NCI-H187 treated with DMSO at 0.1 percent for 48 hours (cell line): ENCODE results near the gene RIPOR1.
A peak's percentile ranks its signal among the peaks of the same experiment; 100 is the strongest.
"Not testable (repeated sequence)": the region's sequence is repeated elsewhere in the genome, so short reads cannot be mapped to it uniquely, and the experiment has no call there.

ENCODE experiments used
- DNase-seq: peaks from one replicate; lab custom pipeline; 2025; lab: John Stamatoyannopoulos, UW

Gene RIPOR1, protein sequence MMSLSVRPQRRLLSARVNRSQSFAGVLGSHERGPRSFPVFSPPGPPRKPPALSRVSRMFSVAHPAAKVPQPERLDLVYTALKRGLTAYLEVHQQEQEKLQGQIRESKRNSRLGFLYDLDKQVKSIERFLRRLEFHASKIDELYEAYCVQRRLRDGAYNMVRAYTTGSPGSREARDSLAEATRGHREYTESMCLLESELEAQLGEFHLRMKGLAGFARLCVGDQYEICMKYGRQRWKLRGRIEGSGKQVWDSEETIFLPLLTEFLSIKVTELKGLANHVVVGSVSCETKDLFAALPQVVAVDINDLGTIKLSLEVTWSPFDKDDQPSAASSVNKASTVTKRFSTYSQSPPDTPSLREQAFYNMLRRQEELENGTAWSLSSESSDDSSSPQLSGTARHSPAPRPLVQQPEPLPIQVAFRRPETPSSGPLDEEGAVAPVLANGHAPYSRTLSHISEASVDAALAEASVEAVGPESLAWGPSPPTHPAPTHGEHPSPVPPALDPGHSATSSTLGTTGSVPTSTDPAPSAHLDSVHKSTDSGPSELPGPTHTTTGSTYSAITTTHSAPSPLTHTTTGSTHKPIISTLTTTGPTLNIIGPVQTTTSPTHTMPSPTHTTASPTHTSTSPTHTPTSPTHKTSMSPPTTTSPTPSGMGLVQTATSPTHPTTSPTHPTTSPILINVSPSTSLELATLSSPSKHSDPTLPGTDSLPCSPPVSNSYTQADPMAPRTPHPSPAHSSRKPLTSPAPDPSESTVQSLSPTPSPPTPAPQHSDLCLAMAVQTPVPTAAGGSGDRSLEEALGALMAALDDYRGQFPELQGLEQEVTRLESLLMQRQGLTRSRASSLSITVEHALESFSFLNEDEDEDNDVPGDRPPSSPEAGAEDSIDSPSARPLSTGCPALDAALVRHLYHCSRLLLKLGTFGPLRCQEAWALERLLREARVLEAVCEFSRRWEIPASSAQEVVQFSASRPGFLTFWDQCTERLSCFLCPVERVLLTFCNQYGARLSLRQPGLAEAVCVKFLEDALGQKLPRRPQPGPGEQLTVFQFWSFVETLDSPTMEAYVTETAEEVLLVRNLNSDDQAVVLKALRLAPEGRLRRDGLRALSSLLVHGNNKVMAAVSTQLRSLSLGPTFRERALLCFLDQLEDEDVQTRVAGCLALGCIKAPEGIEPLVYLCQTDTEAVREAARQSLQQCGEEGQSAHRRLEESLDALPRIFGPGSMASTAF

GRCh38 chr16:67528222-67528869, at the start of gene RIPOR1:
Gene RIPOR1, plus strand, starts transcription at chr16:67528829. Its CDS starts 9,618 bp downstream, at chr16:67538447.
- no peak for DNase-seq

DNA sequence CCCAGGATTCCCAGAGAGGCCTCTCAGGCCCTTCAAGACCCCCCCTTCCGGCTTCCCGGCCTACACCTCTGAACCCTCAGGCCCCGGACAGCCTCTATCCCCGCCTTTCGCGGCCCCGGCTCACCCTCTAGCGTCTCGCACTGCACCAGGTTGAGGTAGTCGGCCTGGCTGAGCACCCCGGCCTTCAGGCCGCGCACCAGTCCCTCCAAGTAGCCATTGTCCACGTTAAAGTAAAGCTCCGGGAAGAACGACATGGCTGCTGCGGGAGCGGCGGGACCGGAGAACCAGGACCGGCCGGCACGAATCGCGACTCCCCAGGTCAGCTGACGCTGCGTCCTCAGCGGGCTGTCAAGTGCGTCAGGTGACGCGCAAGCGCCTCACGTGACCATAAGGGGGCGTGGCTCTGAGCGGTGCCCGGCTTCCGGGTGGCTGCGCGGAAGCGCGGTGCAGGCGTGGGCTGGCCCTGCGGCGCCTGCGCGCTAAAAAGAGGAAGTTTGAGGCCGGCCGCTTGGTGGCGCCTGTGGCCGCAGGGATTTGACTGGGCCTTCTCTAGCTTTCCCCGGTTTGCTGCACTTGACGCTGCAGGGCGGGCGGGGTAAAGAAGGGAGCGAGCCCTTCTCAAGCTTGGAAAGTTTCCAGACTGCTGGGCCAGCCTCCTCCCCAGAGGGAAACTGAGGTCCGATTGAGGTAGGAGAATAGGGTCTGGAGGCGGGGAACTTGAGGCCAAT, 47.6 kb upstream of the RIPOR1 start, which contains the start of gene ATP6V0D1:
TSS of gene ATP6V0D1 (minus strand) at position 325 of the 728 bp plus-strand sequence. CDS start at position 254, 71 bp downstream.
- peak; percentile 56 for DNase-seq

DNA sequence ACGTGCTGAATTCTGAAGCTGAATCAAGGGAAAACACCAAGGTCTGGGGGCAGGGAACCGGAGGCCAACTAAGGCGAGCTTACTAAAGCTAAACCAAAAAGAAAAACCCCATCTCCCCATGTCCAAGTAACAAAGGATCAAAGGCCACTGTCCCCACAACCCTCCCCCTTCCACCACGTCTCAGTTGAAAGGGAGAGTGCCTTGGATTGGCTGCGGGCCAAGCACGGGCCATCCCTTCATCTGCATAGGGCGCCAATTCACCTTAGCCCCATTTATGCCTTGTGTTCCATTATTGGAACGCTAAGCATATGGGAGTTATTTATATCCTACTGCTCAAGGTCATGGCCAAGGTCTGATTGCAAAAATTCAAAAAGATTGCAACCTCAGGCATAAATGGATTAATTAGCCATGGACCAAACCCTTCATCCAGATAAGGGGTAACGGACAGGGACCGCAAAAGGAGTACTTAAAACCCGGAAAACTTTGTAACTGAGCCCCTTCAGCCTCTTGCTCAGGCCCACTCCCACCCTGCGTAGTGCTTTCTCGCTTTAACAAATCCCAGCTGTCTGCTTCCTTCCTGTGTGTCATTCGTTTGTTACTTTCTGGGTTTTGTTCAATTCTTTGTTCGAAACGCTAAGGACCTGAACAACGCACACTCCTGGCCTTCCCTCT, 46.9 kb upstream of the RIPOR1 start:
- DNase-seq: no peak

DNA sequence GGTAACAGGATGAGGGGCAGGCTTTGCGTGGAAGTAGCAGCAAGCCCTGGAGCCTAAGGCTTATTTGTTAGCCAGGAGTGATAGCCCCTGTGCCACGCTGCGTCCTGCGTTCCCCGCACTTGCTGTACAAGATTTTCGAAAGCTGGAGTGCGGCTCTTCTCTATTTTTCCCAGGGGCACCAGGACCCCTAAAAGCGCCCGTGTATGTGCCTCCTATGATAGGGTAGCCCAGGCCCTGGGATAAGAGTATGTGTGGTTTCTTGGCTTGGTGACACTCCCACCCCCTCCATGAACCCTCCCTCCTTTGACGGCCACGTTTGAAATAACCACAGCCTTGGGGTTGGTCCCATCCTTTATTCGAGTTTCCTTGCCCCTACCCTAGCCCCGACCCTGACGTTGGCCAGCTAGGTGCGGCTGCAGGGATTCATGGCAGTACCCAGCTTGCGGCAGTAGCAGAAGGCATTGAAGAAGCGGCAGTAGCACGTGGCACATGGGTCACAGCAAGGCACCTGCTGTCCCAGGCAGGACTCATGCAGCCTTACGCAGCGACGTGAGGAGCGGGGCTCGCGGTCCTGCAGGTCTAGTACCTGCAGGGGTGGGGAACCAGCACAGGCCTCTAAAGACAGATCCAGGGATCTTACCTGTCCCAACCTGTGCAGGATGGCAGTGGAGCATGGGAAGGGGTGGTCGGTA, 46.2 kb upstream of the RIPOR1 start:
- DNase-seq: no peak

DNA sequence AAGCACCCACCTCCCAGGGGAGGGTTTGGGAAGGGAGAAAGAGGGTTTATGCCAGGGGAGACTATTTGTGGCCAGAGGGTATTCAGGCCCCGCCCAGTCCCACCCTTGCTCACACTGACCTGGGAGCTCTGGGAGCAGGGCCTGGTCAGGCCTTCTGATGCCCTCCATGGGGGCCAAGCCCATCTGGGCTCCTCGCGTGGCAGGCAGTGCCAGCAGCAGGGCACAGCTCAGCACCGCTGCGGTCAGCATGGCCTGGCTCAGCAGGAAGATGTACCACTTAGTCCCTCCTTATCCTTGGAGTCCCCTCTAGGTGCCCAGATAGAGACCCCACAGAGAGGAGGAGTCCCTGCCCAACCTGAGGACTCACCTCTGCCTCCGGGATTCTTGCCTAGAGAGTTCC, 45.5 kb upstream of the RIPOR1 start, which contains the start of gene AGRP:
TSS of gene AGRP (minus strand) at position 398 of the 400 bp plus-strand sequence. CDS start at position 249, 149 bp downstream.
- no peak for DNase-seq

DNA sequence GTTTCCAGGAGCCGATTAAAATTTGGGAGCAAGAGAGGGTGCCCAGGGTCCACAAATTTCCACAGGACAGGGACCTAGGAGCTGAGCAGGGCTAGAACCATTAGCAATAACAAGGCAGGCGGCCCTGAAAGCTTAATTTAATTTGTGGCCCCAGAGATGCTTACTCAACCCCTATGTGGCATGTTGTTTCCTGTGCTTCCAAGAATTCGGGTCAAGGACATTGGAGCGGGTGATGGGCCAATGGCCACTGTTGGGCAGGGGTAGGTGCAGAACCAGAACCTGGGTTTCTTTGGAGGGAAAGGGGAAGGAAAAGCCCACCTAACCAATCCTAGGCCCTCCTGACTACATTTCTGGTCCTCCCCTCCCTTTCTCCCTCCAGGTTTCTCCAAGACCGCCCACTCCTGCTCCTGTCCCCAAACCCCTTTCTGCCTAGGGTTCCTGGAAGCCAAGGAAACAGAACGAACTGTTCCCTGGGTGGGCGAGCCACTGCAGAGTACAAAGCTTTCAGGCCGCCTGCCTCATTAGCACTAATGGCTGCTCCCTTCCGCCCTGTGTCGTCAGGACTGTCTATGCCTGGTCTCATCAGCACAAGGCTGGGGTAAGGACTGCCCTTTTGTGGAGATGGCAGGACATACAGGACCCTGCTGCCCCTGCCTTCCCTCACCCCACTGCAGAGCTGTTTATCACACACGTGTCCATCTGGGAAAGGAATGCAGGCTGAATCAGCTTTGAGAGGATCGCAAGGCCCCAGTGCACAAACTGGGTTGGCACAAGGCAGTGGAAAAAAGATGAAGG, 44.7 kb upstream of the RIPOR1 start:
- no peak for DNase-seq

DNA sequence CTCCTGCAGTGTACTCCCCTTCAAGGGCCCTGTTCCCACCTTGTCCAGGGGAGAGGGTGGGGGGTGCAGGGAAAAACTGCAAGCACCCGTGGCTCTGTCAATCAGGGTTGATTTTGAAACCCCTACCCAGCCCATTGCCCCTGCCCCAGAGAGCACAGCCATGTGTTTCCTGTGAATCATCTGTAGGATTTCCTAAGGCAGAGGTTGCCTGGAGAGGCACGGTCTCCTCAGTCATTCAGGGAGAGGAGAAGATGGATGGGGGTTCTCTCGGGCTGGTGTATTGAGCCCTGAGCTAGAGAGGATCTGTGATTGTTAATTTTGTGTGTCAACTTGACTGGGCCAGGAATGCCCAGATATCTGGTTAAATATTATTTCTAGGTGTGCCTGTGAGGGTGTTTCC, 41.8 kb upstream of the RIPOR1 start:
- no peak for DNase-seq

GRCh38 chr16:67487561-67487960, 41.1 kb upstream of the RIPOR1 start:
- not testable (repeated sequence) for DNase-seq

- no peak for DNase-seq
Observed at GRCh38 chr16:67489401-67490083, 39.1 kb upstream of the RIPOR1 start.

DNA sequence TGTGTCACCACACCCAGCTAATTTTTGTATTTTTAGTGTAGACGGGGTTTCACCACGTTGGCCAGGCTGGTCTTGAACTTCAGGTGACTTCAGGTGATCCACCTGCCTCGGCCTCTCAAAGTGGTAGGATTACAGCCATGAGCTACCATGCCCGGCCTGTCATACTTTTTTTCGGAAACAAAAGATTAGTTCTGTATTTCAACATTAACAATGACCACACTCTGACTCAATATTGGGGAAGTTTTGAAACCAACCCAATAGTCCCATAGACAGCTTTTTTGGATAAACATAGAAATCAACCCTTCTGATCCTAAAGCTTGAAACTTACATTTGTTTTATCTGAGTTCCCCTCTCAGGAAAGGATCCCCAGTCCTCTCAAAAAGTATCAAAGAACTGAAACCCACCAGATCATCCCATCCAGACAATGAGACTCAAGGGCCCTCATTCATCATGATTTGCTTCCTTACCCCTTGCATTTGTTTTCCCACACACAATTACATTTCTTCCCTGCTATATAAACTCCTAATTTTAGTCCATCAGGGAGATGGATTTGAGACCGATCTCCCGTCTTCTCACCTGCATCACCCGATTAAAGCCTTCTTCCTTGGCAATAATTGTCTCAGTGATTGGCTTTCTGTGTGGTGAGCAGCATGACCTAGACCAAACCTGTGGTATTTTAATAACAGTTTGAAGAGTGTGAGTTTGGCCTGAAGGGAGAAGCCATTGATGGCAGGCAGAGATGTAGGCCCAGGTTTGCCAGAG, 38.1 kb upstream of the RIPOR1 start:
- DNase-seq: no peak

DNA sequence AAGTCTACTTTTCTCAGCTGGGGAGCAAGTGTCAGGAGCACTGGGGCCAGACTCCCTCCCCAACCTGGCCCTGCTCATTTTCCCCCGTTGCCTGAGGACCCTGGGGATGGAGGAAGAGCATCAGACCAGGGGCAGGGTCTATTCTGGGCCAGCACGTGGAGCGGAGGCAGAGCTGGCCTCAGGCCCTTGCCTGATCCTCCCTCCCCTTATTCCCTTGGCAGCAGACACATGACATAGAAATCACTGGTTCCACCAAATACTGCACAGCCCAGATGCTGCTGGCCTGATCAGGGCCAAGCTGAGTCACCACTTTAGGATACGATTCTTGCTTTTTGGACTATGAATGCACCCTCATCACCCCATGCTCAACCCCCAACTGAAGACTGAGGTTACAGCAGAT, 29.5 kb upstream of the RIPOR1 start:
- DNase-seq: no peak

DNA sequence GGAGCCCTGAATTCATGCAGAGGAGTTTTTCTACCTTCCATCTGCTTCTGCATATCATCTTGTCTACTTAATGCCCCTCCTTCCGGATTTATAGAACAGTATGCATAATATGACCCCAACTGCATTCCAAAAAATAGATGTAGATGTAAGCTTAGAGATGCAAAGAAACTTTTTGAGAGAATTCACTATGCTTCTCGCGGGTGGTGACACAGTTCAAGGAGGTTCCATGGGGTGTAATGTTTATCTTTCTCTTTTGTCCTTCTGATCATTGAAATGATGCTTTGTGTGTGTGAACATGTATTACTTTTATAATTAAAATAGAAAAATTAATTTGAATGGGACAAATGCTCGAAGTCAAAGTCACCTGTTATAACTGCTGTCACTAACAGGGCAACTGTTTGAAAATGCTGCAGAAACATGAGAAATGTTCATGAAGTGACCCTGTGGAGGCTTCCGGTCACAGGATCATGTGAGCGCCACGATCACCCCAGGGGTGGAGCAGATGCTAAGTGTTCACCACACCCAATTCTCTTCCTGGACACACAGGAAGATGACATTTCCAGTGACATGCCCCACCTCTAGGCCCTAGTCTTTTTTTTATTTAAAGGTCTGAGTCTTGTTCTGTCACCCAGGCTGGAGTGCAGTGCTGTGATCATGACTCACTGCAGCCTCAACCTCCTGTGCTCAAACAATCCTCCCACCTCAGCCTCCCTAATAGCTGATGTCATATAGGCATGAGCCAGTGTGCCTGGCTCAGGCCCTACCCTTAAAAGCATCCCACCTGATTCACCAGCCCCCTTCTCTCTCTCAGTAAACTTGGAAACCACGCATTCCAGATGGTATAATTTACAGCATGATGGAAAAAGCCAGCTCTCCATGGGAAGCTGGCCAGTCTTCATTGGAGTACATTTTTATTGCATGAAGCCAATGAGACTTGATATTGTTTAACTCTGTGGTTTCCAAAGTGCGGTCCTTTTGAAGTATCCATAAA, 24.3 kb upstream of the RIPOR1 start:
- no peak for DNase-seq

DNA sequence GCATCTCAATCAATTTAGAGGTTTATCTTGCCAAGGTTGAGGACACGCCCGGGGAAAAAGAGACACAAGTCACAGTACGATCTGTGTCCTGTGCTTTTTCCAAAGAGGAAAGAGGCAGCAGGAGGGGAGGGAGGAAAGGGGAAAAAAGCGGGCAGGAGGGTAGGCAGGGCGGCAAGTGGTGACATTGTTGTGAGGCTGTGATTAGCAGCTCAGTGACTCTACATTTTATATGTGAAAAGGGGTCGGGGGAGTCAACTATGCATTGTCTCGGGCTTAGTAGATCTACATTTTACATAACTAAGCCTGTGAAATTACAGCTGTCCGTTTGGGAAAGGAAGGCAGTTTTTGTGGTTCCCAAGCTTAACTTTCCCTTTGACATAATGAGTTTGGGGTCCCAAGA, 22.2 kb upstream of the RIPOR1 start:
- no peak for DNase-seq

GRCh38 chr16:67509016-67509415, 19.6 kb upstream of the RIPOR1 start:
- no peak for DNase-seq

DNA sequence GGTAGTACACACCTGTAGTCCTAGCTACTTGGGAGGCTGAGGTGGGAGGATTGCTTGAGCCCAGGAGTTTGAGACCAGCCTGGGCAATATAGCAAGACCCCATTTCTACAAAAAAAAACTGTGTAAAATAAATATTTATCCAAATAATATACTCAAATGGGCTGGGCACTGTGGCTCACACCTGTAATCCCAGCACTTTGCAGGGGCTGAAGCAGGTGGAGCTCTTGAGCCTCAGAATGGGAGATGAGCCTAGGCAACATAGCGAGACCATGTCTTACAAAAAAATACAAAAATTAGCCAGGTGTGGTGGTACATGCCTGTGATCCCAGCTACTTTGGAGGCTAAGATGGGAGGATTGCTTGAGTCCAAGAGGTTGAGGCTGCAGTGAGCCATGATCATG, 14.7 kb upstream of the RIPOR1 start:
- not testable (repeated sequence) for DNase-seq

GRCh38 chr16:67514382-67514828, 14.2 kb upstream of the RIPOR1 start:
- peak; percentile 3 for DNase-seq
